ENCODE results near the gene SSC5D. TPM values are rescaled to one million over a fixed set of nuclear protein-coding genes. Genes with fewer than 3 reads are reported as not detected.

Gene SSC5D
- total RNA-seq, 1 experiment from 2014 or later = 0.14 TPM

- in situ Hi-C loops (cut with HindIII; ENCODE audit: low pct_unique_long_range_greater_than_20kb, low sequenced_read_pairs) = no loop called here
- no peak for DNase-seq (ENCODE audit: low read depth)
These were observed 71.4 kb downstream of the SSC5D start for GRCh38 chr19:55559684-55560083.

GRCh38 chr19:55563261-55563690 is 75.0 kb downstream of the SSC5D start:
- no peak for DNase-seq (ENCODE audit: low read depth)
- in situ Hi-C loops (cut with HindIII; ENCODE audit: low pct_unique_long_range_greater_than_20kb, low sequenced_read_pairs) = no loop called here

GRCh38 chr19:55566823-55567222 is 78.6 kb downstream of the SSC5D start:
- in situ Hi-C loops (cut with HindIII; ENCODE audit: low pct_unique_long_range_greater_than_20kb, low sequenced_read_pairs) = no loop called here

GRCh38 chr19:55567708-55568328 is 79.6 kb downstream of the SSC5D start:
- DNase-seq (ENCODE audit: low read depth) = no peak
- in situ Hi-C loops (cut with HindIII; ENCODE audit: low pct_unique_long_range_greater_than_20kb, low sequenced_read_pairs) = no loop called here

More at GRCh38 chr19:55566823-55567222, 78.6 kb downstream of the SSC5D start:
- DNase-seq (ENCODE audit: low read depth) = no peak

Other genes with a start within 250 kb of the SSC5D start
- gene PPP6R1, start 229.4 kb upstream of the SSC5D start, total RNA-seq (2014; rRNA removed; shearing (Covaris generic); ENCODE audit: low replicate concordance) = 79.8 and 94.5 TPM in 2 replicates
- 128 and 145 TPM in 2 replicates for gene HSPBP1, start 208.3 kb upstream of the SSC5D start, total RNA-seq (2014; rRNA removed; shearing (Covaris generic); ENCODE audit: low replicate concordance)
- 0.41 and 0.64 TPM in 2 replicates for gene BRSK1, start 204.4 kb upstream of the SSC5D start, total RNA-seq (2014; rRNA removed; shearing (Covaris generic); ENCODE audit: low replicate concordance)
- 0.61 and 1.3 TPM in 2 replicates for gene TMEM150B, start 163.1 kb upstream of the SSC5D start, total RNA-seq (2014; rRNA removed; shearing (Covaris generic); ENCODE audit: low replicate concordance)
- 11.8 and 18.4 TPM in 2 replicates for gene KMT5C, start 148.6 kb upstream of the SSC5D start, total RNA-seq (2014; rRNA removed; shearing (Covaris generic); ENCODE audit: low replicate concordance)
- 0.10 TPM in 1 of 2 replicates, not detected in the other for gene COX6B2, start 133.7 kb upstream of the SSC5D start, total RNA-seq (2014; rRNA removed; shearing (Covaris generic); ENCODE audit: low replicate concordance)
- not detected in 2 replicates for gene GARIN5B, start 125.2 kb upstream of the SSC5D start, total RNA-seq (2014; rRNA removed; shearing (Covaris generic); ENCODE audit: low replicate concordance)
- gene IL11, start 118.0 kb upstream of the SSC5D start, total RNA-seq (2014; rRNA removed; shearing (Covaris generic); ENCODE audit: low replicate concordance) = not detected in 2 replicates
- gene TMEM190, start 111.6 kb upstream of the SSC5D start, total RNA-seq (2014; rRNA removed; shearing (Covaris generic); ENCODE audit: low replicate concordance) = not detected in 2 replicates
- gene TMEM238, start 104.1 kb upstream of the SSC5D start, total RNA-seq (2014; rRNA removed; shearing (Covaris generic); ENCODE audit: low replicate concordance) = 2.3 and 6.7 TPM in 2 replicates
- gene RPL28, start 102.5 kb upstream of the SSC5D start, total RNA-seq (2014; rRNA removed; shearing (Covaris generic); ENCODE audit: low replicate concordance) = 281 and 295 TPM in 2 replicates
- 231 and 237 TPM in 2 replicates for gene UBE2S, start 80.6 kb upstream of the SSC5D start, total RNA-seq (2014; rRNA removed; shearing (Covaris generic); ENCODE audit: low replicate concordance)
- gene SHISA7, start 45.1 kb upstream of the SSC5D start, total RNA-seq (2014; rRNA removed; shearing (Covaris generic); ENCODE audit: low replicate concordance) = not detected in 2 replicates
- 231 and 265 TPM in 2 replicates for gene ISOC2, start 26.8 kb upstream of the SSC5D start, total RNA-seq (2014; rRNA removed; shearing (Covaris generic); ENCODE audit: low replicate concordance)
- gene C19orf85, start 23.7 kb upstream of the SSC5D start, total RNA-seq (2014; rRNA removed; shearing (Covaris generic); ENCODE audit: low replicate concordance) = not detected in 2 replicates
- gene ZNF628, start 11.8 kb upstream of the SSC5D start, total RNA-seq (2014; rRNA removed; shearing (Covaris generic); ENCODE audit: low replicate concordance) = 1.9 and 5.3 TPM in 2 replicates
- 94.3 and 99.9 TPM in 2 replicates for gene NAT14, start 3.2 kb upstream of the SSC5D start, total RNA-seq (2014; rRNA removed; shearing (Covaris generic); ENCODE audit: low replicate concordance)
- gene SBK2, start 48.7 kb downstream of the SSC5D start, total RNA-seq (2014; rRNA removed; shearing (Covaris generic); ENCODE audit: low replicate concordance) = not detected in 2 replicates
- gene SBK3, start 57.1 kb downstream of the SSC5D start, total RNA-seq (2014; rRNA removed; shearing (Covaris generic); ENCODE audit: low replicate concordance) = 1.0 and 6.3 TPM in 2 replicates
- 2.2 and 12.9 TPM in 2 replicates for gene ZNF579, start 92.4 kb downstream of the SSC5D start, total RNA-seq (2014; rRNA removed; shearing (Covaris generic); ENCODE audit: low replicate concordance)
- gene FIZ1, start 111.1 kb downstream of the SSC5D start, total RNA-seq (2014; rRNA removed; shearing (Covaris generic); ENCODE audit: low replicate concordance) = 12.3 and 13.4 TPM in 2 replicates
- gene ZNF524, start 111.9 kb downstream of the SSC5D start, total RNA-seq (2014; rRNA removed; shearing (Covaris generic); ENCODE audit: low replicate concordance) = 15.5 and 31.0 TPM in 2 replicates
- 0.87 and 1.7 TPM in 2 replicates for gene ZNF865, start 117.2 kb downstream of the SSC5D start, total RNA-seq (2014; rRNA removed; shearing (Covaris generic); ENCODE audit: low replicate concordance)
- 3.6 and 14.3 TPM in 2 replicates for gene ZNF784, start 136.1 kb downstream of the SSC5D start, total RNA-seq (2014; rRNA removed; shearing (Covaris generic); ENCODE audit: low replicate concordance)
- 2.3 and 12.1 TPM in 2 replicates for gene ZNF580, start 152.6 kb downstream of the SSC5D start, total RNA-seq (2014; rRNA removed; shearing (Covaris generic); ENCODE audit: low replicate concordance)
- gene ZNF581, start 155.2 kb downstream of the SSC5D start, total RNA-seq (2014; rRNA removed; shearing (Covaris generic); ENCODE audit: low replicate concordance) = 10.8 and 23.3 TPM in 2 replicates
- 7.8 and 9.3 TPM in 2 replicates for gene CCDC106, start 159.8 kb downstream of the SSC5D start, total RNA-seq (2014; rRNA removed; shearing (Covaris generic); ENCODE audit: low replicate concordance)
- gene U2AF2, start 166.6 kb downstream of the SSC5D start, total RNA-seq (2014; rRNA removed; shearing (Covaris generic); ENCODE audit: low replicate concordance) = 129 and 183 TPM in 2 replicates
- gene EPN1, start 186.8 kb downstream of the SSC5D start, total RNA-seq (2014; rRNA removed; shearing (Covaris generic); ENCODE audit: low replicate concordance) = 117 and 123 TPM in 2 replicates
- not detected in 2 replicates for gene NLRP9, start 250.0 kb downstream of the SSC5D start, total RNA-seq (2014; rRNA removed; shearing (Covaris generic); ENCODE audit: low replicate concordance)